SK-N-DZ (cell line): ENCODE measurements around the gene MAPK8IP3.
"Not testable (repeated sequence)": the region's sequence is repeated elsewhere in the genome, so short reads cannot be mapped to it uniquely, and the experiment has no call there.

Experiments used
- DNase-seq: peaks from one replicate; pipeline ENCODE4 v3.0.0-alpha.2; 2015; ENCODE audit warnings: low spot score

MAPK8IP3 gene

GRCh38 chr16:1708768-1709180, 2.8 kb downstream of the MAPK8IP3 start:
- DNase-seq, result no peak

DNA sequence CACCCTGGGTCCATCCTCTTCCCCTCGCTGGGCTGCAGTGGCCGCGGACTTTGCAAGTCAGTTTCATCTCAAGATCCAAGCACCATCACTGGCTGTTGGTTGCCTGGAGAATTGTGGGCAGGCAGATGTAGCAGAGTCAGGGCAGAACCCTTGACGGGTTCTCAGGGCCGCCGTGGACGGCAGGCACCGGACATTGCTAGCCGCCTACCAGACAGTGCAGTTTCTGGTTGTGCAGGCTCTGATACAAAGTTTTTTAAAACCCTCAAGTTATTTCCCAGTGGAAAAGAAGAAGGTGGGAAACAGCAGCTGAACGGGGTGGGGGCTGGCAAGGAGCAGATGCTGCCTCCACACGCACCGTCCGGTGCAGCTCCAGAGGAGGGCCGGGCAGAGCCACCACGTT, 3.4 kb downstream of the MAPK8IP3 start:
- DNase-seq, result no peak

- no peak for DNase-seq
Measured at GRCh38 chr16:1710811-1711507, 5.0 kb downstream of the MAPK8IP3 start.

DNA sequence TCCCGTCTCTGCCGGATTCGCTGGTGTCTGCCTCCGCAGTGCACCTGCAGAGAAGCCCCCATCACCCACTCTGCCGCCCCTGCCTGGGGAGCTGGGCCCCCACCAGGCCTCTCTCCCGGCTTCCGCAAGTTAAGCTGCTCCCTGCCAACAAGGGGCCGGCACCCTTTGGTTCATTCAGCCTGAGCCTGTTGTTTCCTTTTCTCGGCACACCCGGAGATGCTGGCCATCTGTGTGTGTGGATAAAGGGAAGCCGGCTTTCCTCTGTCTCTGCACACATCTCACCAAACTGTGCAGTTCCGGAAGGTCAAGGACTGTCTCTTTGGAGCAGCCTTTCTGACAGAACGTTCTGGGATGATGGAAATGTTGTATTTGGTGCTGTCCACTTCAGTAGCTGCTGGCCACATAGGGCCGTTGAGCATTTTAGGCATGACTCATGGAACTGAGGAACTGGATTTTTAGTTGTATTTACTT, 6.8 kb downstream of the MAPK8IP3 start:
- no peak for DNase-seq

DNA sequence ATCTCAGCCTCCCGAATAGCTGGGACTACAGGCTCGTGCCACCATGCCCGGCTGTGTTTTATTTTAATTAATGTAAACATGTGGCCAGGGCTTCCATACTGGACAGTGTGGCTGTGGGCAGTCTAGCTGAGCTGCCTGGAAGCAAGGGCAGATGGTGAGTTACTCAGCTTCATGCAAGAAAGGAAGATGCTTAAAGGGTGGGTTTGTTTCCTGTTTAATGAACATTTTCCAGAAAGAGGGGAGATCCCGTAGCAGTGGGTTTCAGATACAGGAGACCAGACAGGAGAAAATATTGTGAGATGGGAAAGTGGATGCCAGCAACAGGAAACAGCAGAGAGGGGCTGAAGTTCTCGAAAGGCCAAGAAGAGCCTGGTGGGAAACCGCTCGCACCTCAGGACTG, 7.3 kb downstream of the MAPK8IP3 start:
- DNase-seq, result no peak

DNA sequence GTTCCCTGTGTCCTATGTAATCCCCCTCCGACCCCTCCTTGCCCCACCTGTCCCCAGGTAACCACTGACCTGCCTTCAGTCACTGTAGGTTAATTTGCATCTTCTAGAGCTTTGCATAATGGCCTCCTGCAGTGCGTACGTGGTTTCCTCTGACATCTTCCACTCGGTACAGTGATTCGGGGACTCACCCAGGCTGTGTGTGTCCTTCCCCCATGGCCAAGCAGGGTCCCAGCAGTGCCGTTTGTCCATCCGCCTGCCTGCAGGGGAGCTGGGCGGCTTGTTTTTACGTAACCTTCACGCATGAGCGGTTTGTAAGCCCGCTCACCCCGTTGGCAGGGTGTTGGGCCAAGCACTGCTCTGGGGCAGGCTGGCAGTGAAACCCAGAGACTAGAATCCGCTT, 7.9 kb downstream of the MAPK8IP3 start:
- DNase-seq, result no peak

GRCh38 chr16:1715220-1715619, 9.2 kb downstream of the MAPK8IP3 start:
- DNase-seq, result no peak

- not testable (repeated sequence) for DNase-seq
Measured at GRCh38 chr16:1718236-1718635, 12.2 kb downstream of the MAPK8IP3 start.

- not testable (repeated sequence) for DNase-seq
Measured at GRCh38 chr16:1719559-1720229, 13.7 kb downstream of the MAPK8IP3 start.

- no peak for DNase-seq
Measured at GRCh38 chr16:1721372-1721771, 15.4 kb downstream of the MAPK8IP3 start.

DNA sequence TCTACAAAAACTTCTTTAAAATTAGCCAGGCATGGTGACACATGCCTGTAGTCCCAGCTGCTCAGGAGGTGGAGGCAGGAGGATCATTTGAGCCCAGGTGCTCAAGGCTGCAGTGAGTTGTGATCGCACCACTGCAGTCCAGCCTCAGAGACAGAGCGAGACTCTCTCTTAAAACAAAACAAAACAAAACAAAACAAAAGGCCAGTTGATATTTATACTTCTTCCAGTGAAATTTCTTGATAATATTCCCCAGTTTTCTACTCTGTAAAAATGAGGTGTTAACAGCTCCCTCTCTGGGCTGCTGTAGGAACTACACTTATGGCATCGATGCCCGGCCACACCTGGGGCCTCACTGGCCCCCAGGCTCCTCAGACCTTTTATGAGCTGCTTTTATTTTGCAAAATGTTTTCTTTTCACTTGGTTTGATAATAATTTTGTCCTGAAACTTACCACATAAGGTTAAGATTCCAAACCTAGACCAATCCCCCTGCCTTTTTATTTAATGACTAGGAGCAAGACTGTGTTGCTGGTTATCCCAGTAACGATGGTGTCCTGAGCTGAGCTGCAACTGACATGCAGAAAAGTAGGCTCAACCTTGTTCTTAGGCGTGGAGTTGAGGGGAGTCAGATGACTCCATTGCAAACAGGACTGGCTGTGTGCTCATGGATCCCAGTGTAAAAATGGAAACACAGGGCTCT, 17.6 kb downstream of the MAPK8IP3 start:
- DNase-seq, result peak; percentile 23

DNA sequence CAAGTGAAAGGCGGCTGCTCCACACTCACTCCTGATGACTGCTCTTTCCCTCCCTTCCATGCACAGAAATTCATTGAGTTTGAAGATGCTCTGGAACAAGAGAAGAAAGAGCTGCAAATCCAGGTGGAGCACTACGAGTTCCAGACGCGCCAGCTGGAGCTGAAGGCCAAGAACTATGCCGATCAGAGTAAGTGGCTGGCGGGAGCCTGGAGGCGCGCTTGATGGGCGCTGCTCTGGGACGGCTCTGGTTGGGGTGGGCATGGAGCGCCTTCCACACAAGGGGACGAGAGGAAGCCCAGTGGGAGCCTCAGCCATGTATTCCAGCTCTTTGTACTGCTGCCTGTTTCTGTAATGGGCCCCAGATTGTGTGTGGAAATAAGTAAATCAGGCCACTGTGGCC, 18.5 kb downstream of the MAPK8IP3 start:
- no peak for DNase-seq

GRCh38 chr16:1726661-1727502, 20.9 kb downstream of the MAPK8IP3 start:
- no peak for DNase-seq

DNA sequence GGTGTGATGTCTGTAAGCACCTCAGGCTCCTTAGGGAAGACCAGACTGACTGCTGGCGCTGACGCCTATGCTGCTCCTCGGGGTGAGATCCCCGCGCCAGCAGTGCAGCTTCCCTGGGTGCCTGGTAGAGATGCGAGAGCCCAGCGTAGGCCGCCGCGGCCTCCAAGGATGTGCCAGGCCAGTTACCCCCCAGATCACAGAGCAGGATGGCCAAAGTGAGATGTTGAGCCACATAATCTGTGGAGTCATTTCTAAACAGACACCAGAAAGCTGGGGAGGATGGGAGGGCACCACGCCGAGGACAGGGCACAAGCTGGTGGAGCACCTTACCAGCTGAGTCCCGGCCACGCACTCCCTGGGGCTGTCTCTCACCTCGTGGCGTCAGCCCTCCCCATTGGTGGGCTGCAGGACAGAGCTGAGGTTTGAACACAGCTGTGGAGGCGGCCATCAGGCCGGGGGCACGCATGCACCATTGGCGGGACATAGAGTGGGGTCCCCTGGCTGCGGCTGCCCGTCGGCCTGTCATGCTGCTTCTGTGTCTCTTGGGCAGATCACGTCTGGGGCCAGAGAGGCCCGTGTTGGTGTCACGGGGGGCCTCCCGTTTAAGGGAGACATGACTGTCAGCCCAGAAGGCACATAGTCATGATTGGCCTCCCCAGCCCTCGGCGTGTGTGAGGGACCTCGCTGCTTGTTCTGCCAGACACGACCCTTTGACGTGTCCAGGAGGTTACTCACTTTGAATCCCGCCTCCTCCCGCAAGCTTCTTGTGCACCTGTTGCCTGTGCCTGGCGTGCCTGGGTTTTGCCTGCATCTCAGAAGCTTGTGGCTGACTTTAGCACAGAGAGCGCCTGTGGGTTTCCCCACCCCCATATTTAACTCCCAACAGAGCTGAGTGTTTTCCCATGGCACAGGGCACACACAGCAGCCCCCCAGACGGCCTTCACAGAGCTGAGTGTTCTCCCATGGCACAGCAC, 21.9 kb downstream of the MAPK8IP3 start:
- DNase-seq, result no peak

- DNase-seq, result no peak
Measured at GRCh38 chr16:1729026-1729425, 23.0 kb downstream of the MAPK8IP3 start.

- DNase-seq, result no peak
Measured at GRCh38 chr16:1729445-1729844, 23.4 kb downstream of the MAPK8IP3 start.

DNA sequence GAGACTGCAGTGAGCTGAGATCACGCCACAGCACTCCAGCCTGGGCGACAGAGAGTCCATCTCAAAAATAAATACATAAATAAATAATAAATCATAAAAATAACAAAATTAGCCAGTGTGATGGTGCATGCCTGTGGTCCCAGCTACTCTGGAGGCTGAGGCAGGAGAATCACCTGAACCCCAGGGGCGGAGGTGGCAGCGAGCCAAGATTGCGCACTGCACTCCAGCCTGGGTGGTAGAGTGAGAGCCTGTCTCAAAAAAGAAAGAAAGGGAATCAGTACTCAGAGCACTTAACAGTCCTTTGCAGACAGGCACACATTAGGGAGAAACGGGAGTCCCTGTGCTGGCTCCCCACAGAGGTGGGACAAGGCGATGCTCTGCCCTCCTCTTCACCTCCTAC, 25.1 kb downstream of the MAPK8IP3 start:
- no peak for DNase-seq

DNA sequence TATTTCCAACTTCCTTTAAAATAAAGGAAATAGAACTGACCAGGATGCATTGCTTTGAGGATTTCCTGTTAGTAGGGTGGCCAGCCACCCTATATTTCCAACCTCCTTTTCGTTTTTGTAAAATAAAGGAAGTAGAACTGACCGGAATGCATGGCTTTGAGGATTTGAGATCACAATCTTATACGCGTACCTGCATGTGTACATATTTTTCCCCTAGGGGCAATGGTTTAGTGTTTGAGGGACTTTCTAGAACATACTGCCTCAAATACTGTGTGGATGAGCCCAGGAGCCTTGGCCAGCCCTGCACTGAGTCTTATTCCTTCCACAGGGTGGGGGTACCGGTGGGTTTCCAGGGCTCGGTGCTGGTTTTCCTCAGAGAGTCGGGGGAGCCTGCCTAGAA, 25.6 kb downstream of the MAPK8IP3 start:
- DNase-seq, result no peak

DNA sequence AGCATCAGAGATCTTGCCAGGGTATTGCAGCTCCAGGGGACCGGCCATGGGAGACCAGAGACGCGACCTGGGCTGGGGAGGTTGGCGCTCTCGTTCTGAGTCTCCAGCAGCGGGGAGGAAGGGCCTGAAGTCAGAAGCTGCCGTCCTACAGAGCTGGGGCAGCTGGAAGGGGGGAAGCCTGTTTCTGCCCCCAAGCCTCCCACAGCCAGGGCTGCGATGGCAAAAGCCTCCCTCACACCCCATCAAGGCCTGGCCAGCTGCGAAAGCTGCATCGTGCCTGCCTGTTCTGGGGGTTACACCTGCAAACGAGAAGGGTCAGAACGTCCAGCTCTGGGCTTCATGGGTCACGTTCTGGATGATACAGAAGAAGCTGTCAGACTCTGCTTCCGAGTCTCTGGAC, 26.1 kb downstream of the MAPK8IP3 start:
- DNase-seq, result no peak

DNA sequence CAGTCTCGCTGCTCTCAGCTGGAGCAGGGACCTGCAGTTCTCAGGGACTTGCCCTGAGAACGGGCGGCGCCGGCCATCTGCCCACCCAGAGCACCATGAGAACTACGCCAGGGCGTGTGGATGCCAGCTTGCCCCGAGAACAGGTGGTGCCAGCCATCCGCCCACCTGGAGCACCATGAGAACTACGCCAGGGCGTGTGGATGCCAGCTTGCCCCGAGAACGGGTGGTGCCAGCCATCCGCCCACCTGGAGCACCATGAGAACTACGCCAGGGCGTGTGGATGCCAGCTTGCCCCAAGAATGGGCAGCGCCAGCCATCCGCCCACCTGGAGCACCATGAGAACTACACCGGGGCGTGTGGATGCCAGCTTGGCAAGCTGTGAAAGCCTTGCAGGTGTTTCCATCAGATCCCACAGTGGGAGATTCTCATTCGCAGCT, 26.6 kb downstream of the MAPK8IP3 start:
- not testable (repeated sequence) for DNase-seq
